DOHH2 (cell line): ENCODE data around the gene CDC42EP1.

Experiments
- H3F3A ChIP-seq: fragments of 200-600 bp; sonication (generic), shearing (Covaris generic); 2 replicates; pipeline ENCODE4 v1.6.0; 2016; ENCODE audit warnings: antibody characterized with exemption, mild to moderate bottlenecking; ENCODE audit not compliant: control insufficient read depth, insufficient read depth
- H3K27ac ChIP-seq: fragments of 200-600 bp; sonication (generic); 2 replicates; pipeline ENCODE4 v1.5.1; 2014; ENCODE audit warnings: low read depth, mild to moderate bottlenecking, low read length, moderate library complexity
- H3K27me3 ChIP-seq: fragments of 200-600 bp; sonication (generic); 2 replicates; pipeline ENCODE4 v1.6.1; 2014; ENCODE audit warnings: mild to moderate bottlenecking, low read length, mixed read lengths; ENCODE audit not compliant: control insufficient read depth
- H3K36me3 ChIP-seq: fragments of 200-600 bp; sonication (generic); 2 replicates; pipeline ENCODE4 v1.6.1; 2014; ENCODE audit warnings: mild to moderate bottlenecking, low read length, moderate library complexity, mixed read lengths; ENCODE audit not compliant: control insufficient read depth
- H3K4me1 ChIP-seq: fragments of 200-600 bp; sonication (generic); 2 replicates; pipeline ENCODE4 v1.6.1; 2014; ENCODE audit warnings: mild to moderate bottlenecking, low read length, mixed read lengths; ENCODE audit not compliant: control insufficient read depth
- H3K4me2 ChIP-seq: fragments of 200-600 bp; sonication (generic); 2 replicates; pipeline ENCODE4 v1.6.0; 2014; ENCODE audit warnings: mild to moderate bottlenecking, low read length, moderate library complexity
- H3K4me3 ChIP-seq: fragments of 200-600 bp; sonication (generic); 2 replicates; pipeline ENCODE4 v1.5.1; 2014; ENCODE audit warnings: mild to moderate bottlenecking, low read length, mixed read lengths
- H3K79me2 ChIP-seq: fragments of 200-600 bp; sonication (generic); 2 replicates; pipeline ENCODE4 v1.6.1; 2014; ENCODE audit warnings: mild to moderate bottlenecking, low read length, mixed read lengths; ENCODE audit not compliant: control insufficient read depth
- H3K9me2 ChIP-seq: fragments of 200-600 bp; sonication (generic); replicated peaks from 2 replicates; pipeline ENCODE4 v1.6.1; 2014; ENCODE audit warnings: mild to moderate bottlenecking, low read length, mixed read lengths; ENCODE audit not compliant: control insufficient read depth
- H3K9me3 ChIP-seq: fragments of 200-600 bp; sonication (generic); 2 replicates; pipeline ENCODE4 v1.6.1; 2014; ENCODE audit warnings: antibody characterized with exemption, low read length, mixed read lengths; ENCODE audit not compliant: control insufficient read depth, insufficient read depth
- H4K20me1 ChIP-seq: fragments of 200-600 bp; sonication (generic); 2 replicates; pipeline ENCODE4 v1.6.0; 2014; ENCODE audit warnings: low read depth, mild to moderate bottlenecking, antibody characterized with exemption, low read length, moderate library complexity; ENCODE audit not compliant: control insufficient read depth, insufficient read depth
- EZH2phosphoT487 ChIP-seq: fragments of 200-600 bp; sonication (generic); IDR thresholded peaks from 2 replicates; pipeline ENCODE4 v1.6.1; 2017; ENCODE audit warnings: borderline replicate concordance, mild to moderate bottlenecking, antibody characterized with exemption, low read length, moderate library complexity, mixed read lengths
- TF ChIP-seq, protein P1 (sequence below): fragments of 200-600 bp; sonication (generic); IDR thresholded peaks from one replicate; pipeline ENCODE4 v1.5.1; 2014; ENCODE audit warnings: antibody characterized with exemption, mild to moderate bottlenecking, low read depth, low read length; ENCODE audit not compliant: poor library complexity, severe bottlenecking

CDC42EP1 gene

DNA sequence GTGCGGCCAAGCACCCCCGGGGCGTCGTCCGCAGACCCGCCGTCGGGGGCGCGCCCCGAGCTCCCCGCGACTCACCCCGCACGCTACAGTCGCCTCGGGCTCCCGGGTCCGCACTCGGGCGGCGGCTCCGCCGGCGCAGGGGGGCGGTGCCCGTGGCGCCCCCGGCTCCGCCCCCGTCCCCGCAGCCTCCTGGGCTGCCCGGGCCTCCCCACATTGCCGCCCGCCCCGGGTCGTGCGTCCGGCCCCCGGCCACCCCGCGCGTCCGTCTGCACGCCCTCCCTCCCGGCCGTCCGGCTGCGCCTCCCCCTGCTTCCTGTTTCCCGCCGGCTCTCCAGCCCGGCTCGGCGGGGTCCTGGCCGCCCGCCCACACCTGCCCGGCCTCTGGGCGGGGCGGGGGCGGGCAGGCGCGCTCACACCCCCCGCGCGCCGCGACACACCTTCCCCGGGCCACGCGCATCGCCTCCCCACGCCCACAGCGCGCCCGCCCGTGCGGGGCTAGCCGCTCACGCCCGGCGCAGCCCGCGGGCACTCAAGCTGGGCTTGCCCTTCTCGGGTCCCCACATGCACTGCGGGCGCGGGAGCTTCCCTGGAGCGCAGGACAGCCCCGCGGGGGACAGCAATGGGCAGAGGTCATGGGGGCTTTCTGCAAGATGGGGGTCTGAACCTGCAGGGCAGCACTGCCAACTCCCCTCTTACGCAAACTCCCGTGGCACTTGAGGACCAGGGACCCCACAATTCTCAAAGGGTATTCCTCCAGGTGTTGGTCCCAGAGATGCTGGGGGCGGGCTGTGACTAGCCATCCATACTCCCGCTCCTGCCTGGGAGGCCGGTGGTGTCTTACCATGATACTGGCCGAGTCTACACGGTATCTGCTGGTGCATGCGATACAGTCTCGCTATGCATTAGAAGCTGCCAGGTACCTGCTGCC lies 40.7 kb upstream of the CDC42EP1 start, which contains the start of gene CARD10:
Gene CARD10, minus strand, starts transcription at position 148 of the 928 bp plus-strand sequence. CDS start 215 bp downstream, outside the sequence.
- Histone ChIP-seq H3K4me3 (no peak within 1 kb of the TSS), H3K79me2 (no peaks in the 10 kb centered on the region), H3K36me3 (no peaks in the 10 kb centered on the region), H3K9me2 (no peaks in the 10 kb centered on the region), H3F3A (no peaks in the 10 kb centered on the region), H3K4me1 (no peaks in the 10 kb centered on the region), H4K20me1 (no peaks in the 10 kb centered on the region), H3K27ac (no peak within 1 kb of the TSS), H3K27me3 (peaks cover 20% of the 10 kb centered on the region; the same call in 1 of the 2 replicates), H3K4me2 (no peak within 1 kb of the TSS), H3K9me3 (no peaks in the 10 kb centered on the region)
- TF ChIP-seq, protein P1, sequence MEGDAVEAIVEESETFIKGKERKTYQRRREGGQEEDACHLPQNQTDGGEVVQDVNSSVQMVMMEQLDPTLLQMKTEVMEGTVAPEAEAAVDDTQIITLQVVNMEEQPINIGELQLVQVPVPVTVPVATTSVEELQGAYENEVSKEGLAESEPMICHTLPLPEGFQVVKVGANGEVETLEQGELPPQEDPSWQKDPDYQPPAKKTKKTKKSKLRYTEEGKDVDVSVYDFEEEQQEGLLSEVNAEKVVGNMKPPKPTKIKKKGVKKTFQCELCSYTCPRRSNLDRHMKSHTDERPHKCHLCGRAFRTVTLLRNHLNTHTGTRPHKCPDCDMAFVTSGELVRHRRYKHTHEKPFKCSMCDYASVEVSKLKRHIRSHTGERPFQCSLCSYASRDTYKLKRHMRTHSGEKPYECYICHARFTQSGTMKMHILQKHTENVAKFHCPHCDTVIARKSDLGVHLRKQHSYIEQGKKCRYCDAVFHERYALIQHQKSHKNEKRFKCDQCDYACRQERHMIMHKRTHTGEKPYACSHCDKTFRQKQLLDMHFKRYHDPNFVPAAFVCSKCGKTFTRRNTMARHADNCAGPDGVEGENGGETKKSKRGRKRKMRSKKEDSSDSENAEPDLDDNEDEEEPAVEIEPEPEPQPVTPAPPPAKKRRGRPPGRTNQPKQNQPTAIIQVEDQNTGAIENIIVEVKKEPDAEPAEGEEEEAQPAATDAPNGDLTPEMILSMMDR: no peak
- no peak for TF ChIP-seq EZH2phosphoT487

DNA sequence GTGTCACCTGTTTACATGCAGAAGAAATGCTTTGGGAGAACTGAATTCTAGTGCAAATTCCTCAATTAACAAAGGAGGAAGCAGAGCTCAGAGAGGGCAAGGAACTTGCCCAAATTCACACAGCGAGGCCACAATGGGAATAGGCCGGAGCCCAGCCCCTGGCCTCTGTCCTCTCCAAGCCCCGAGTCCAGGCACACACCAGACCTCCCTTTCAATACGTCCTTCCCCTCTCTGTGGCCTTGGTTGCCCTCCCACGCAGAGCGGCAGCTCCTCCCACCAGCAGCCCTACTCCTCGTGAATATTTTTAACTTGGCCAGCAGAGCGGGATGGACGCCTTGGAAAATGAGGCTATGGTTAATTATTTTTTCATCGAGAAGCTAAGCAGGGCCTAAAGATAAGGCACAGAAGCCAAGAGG lies 39.5 kb upstream of the CDC42EP1 start:
- no peaks in the 10 kb centered on the region for H3K9me3 ChIP-seq
- H3K79me2 ChIP-seq: no peaks in the 10 kb centered on the region
- no peaks in the 10 kb centered on the region for H4K20me1 ChIP-seq
- H3F3A ChIP-seq: no peaks in the 10 kb centered on the region
- H3K4me2 ChIP-seq: no peak overlapping the region
- H3K27ac ChIP-seq: no peak overlapping the region
- no peaks in the 10 kb centered on the region for H3K9me2 ChIP-seq
- H3K4me1 ChIP-seq: no peaks in the 10 kb centered on the region
- peaks cover 16% of the 10 kb centered on the region; the same call in 1 of the 2 replicates for H3K27me3 ChIP-seq
- no peaks in the 10 kb centered on the region for H3K36me3 ChIP-seq
- H3K4me3 ChIP-seq: no peak overlapping the region
- TF ChIP-seq EZH2phosphoT487: no peak
- TF ChIP-seq, protein P1: no peak

DNA sequence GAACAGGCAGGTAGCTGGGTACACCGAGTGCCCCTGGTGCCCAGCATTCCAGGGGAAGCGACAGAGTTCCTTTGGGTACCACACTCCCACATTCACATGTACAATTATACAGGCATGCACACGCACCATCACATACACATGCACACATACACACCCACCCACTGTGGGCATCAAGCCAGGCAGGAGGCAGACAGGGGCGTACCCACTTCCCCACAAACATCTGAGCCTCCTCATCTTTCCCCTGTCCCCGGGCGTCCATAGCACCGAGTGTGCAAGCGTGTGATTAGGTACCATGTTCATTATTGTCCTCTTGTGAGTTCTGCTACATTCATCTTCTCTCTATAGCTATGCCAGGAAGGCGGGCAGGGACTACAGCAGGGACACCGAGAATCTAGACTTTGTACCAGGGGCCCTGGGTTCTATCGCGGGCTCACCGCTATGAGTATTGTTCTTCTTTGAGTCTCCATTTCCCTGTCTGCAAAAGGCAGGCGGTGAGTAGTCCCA lies 39.0 kb upstream of the CDC42EP1 start:
- no peaks in the 10 kb centered on the region for H3K9me3 ChIP-seq
- no peaks in the 10 kb centered on the region for H3K9me2 ChIP-seq
- H3K27me3 ChIP-seq: peaks cover 16% of the 10 kb centered on the region; the same call in 1 of the 2 replicates
- TF ChIP-seq, protein P1: no peak
- TF ChIP-seq EZH2phosphoT487: no peak
- no peak overlapping the region for H3K4me3 ChIP-seq
- no peak overlapping the region for H3K4me2 ChIP-seq
- H3K4me1 ChIP-seq: no peaks in the 10 kb centered on the region
- no peaks in the 10 kb centered on the region for H4K20me1 ChIP-seq
- no peaks in the 10 kb centered on the region for H3F3A ChIP-seq
- H3K79me2 ChIP-seq: no peaks in the 10 kb centered on the region
- H3K36me3 ChIP-seq: no peaks in the 10 kb centered on the region
- H3K27ac ChIP-seq: no peak overlapping the region
